ENCODE results near the gene PTDSS2. TPM values are rescaled to one million over a fixed set of nuclear protein-coding genes. Genes with fewer than 3 reads are reported as not detected.

PTDSS2 gene
- total RNA-seq, 1 experiment from 2014 or later, result 28.2 TPM

DNA sequence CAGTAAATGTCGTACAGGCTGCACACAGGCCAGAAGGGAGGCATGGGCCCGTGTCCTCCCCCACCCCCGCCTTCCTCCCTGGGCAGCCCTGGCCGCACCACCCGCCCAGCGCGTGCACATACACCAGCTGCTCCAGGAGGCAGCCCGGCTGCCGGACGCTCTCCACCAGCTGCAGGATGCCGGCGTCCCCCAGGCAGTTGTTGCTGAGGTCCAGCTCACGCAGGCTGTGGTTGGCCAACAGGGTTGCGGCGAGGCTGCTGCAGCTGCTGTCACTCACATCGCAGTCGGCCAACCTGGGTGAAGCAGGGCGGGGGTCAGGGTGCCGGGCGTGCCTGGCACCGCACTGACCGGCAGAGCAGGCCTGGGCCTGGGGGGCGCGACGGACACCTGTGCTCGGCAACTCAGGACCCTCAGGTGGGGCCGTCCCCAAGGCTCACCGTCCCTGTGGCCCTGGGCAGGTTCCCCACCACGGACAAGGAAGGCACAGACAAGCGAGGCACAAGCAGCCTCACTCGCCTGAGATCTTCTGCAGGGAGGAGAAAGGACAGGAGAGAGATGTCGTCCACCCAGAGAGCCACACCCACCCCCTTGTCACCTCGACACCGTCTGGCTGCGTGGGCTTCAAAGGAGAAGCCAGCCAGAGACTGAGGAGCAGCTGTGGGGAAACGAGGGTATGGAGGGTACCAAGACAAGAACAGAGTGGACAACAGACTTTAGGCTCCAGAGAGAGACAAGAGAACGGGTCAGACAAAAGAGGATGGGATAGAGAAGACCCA, 44.9 kb downstream of the PTDSS2 start:
- no peak for DNase-seq (ENCODE audit: unreplicated experiment)
- H3K9me3 Mint-ChIP-seq (ENCODE audit: unreplicated experiment), result no peaks in the 10 kb centered on the region
- CTCF ChIA-PET, result no interaction called here
- BruUV-seq (replicated peaks), result no TSS peak
- H3K4me3 Mint-ChIP-seq (ENCODE audit: unreplicated experiment), result no peak overlapping the region
- H3K36me3 Mint-ChIP-seq (ENCODE audit: insufficient read depth, unreplicated experiment), result peaks cover 83% of the 10 kb centered on the region
- POLR2A ChIA-PET, result interaction anchor here (0.7 kb wide), 1 partner anchor 24 kb away, joined by 3 read pairs; no protein-coding TSS in a partner anchor
- H3K27me3 Mint-ChIP-seq (ENCODE audit: insufficient read depth, unreplicated experiment), result no peaks in the 10 kb centered on the region
- intact Hi-C loops (cut with micrococcal nuclease), result no loop called here
- H3K27ac Mint-ChIP-seq (ENCODE audit: low read depth, unreplicated experiment), result no peak overlapping the region
- H3K4me1 Mint-ChIP-seq (ENCODE audit: insufficient read depth, unreplicated experiment), result peaks cover 9% of the 10 kb centered on the region
- TF ChIP-seq, protein P1, sequence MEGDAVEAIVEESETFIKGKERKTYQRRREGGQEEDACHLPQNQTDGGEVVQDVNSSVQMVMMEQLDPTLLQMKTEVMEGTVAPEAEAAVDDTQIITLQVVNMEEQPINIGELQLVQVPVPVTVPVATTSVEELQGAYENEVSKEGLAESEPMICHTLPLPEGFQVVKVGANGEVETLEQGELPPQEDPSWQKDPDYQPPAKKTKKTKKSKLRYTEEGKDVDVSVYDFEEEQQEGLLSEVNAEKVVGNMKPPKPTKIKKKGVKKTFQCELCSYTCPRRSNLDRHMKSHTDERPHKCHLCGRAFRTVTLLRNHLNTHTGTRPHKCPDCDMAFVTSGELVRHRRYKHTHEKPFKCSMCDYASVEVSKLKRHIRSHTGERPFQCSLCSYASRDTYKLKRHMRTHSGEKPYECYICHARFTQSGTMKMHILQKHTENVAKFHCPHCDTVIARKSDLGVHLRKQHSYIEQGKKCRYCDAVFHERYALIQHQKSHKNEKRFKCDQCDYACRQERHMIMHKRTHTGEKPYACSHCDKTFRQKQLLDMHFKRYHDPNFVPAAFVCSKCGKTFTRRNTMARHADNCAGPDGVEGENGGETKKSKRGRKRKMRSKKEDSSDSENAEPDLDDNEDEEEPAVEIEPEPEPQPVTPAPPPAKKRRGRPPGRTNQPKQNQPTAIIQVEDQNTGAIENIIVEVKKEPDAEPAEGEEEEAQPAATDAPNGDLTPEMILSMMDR (IDR thresholded peaks at IDR 0.05; ENCODE audit: unreplicated experiment), result no peak

- Mint-ChIP-seq H3K4me1 (ENCODE audit: insufficient read depth, unreplicated experiment) (peaks cover 9% of the 10 kb centered on the region), H3K27ac (ENCODE audit: low read depth, unreplicated experiment) (peak overlapping the region; percentile 75), H3K27me3 (ENCODE audit: insufficient read depth, unreplicated experiment) (no peaks in the 10 kb centered on the region), H3K9me3 (ENCODE audit: unreplicated experiment) (no peaks in the 10 kb centered on the region), H3K36me3 (ENCODE audit: insufficient read depth, unreplicated experiment) (peaks cover 89% of the 10 kb centered on the region), H3K4me3 (ENCODE audit: unreplicated experiment) (no peak overlapping the region)
- BruUV-seq (replicated peaks), result no TSS peak
- no peak for DNase-seq (ENCODE audit: unreplicated experiment)
- POLR2A ChIA-PET, result interaction anchor here (0.7 kb wide), 1 partner anchor 24 kb away, joined by 3 read pairs; no protein-coding TSS in a partner anchor
- TF ChIP-seq, protein P1 (IDR thresholded peaks at IDR 0.05; ENCODE audit: unreplicated experiment), result no peak
- CTCF ChIA-PET, result no interaction called here
- intact Hi-C loops (cut with micrococcal nuclease), result no loop called here
These were observed 45.5 kb downstream of the PTDSS2 start for GRCh38 chr11:495537-495931.

DNA sequence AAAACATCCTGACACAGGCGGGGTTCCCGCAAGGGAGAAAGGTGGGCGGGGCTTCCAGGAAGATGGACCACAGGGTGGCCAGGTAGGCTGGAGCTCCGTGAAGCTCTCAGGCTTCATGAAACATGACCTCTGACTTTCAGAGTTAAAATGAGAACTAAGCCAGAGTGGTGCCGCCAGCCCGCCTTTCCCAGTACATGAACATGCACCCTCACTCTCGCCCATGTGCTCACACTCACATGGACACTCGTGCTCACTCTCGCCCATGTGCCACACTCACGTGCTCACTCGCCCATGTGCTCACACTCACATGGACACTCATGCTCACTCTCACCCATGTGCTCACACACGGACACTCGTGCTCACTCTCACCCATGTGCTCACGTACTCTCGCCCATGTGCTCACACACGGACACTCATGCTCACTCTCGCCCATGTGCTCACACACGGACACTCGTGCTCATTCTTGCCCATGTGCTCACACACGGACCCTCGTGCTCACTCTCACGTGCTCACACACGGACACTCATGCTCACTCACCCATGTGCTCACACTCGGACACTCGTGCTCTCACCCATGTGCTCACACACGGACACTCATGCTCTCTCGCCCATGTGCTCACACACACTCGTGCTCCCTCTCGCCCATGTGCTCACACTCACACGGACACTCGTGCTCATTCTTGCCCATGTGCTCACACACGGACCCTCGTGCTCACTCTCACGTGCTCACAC, 46.9 kb downstream of the PTDSS2 start:
- CTCF ChIA-PET, result interaction anchor here (0.6 to 1.6 kb wide), 2 partner anchors 48 to 82 kb away, joined by 3 to 8 read pairs; partner anchors contain the start of gene SIGIRR
- no peak overlapping the region for H3K27ac Mint-ChIP-seq (ENCODE audit: low read depth, unreplicated experiment)
- BruUV-seq (replicated peaks), result no TSS peak
- intact Hi-C loops (cut with micrococcal nuclease), result no loop called here
- no peak overlapping the region for H3K4me3 Mint-ChIP-seq (ENCODE audit: unreplicated experiment)
- no peaks in the 10 kb centered on the region for H3K9me3 Mint-ChIP-seq (ENCODE audit: unreplicated experiment)
- POLR2A ChIA-PET, result interaction anchor here (0.6 kb wide), 1 partner anchor 34 kb away, joined by 3 read pairs; no protein-coding TSS in a partner anchor
- H3K4me1 Mint-ChIP-seq (ENCODE audit: insufficient read depth, unreplicated experiment), result peaks cover 9% of the 10 kb centered on the region
- H3K36me3 Mint-ChIP-seq (ENCODE audit: insufficient read depth, unreplicated experiment), result peaks cover 100% of the 10 kb centered on the region
- DNase-seq (ENCODE audit: unreplicated experiment), result no peak
- TF ChIP-seq, protein P1 (IDR thresholded peaks at IDR 0.05; ENCODE audit: unreplicated experiment), result no peak
- H3K27me3 Mint-ChIP-seq (ENCODE audit: insufficient read depth, unreplicated experiment), result no peaks in the 10 kb centered on the region

Measured in MCF 10A (cell line).